D721Med (cell line): ENCODE results near the gene NFASC.

Experiments used
- DNase-seq: peaks from one replicate; pipeline ENCODE4 v3.0.0; 2011; ENCODE audit warnings: low spot score; ENCODE audit not compliant: insufficient read length
- FAIRE-seq: peaks from 2 replicates; lab custom pipeline; 2011; peaks lifted over from hg19 to GRCh38; lab: Jason Lieb, UNC
- CTCF ChIP-seq: IDR thresholded peaks from 2 replicates; pipeline ENCODE4 v1.5.1; 2012; ENCODE audit warnings: mild to moderate bottlenecking, control low read depth; ENCODE audit not compliant: insufficient read depth; ENCODE audit errors: missing control alignments

The NFASC gene

GRCh38 chr1:204883405-204883804 lies 12.7 kb downstream of the NFASC start:
- FAIRE-seq (no peak), DNase-seq (no peak)
- no peak for TF ChIP-seq CTCF

DNA sequence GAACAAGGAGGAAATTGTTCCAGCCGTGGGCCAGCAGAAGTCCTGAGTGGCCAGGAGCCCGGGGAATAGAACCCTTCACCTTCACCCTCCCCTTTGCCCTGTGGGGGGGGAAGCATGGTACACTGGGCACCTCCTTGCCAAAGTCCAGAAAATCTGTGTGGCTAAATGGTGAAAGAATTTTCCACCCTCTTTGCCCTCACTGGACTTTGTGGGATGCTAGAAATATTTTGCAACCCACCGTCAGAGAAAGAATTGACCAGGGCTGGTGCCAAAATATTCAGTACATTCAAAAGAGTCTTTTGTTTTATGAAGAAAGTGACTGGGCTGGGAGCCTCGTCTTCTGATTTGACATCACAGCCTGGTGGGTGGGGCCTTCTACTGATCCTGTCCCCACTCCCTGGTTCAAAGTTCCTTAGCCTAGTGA lies 14.6 kb downstream of the NFASC start:
- FAIRE-seq: no peak
- TF ChIP-seq CTCF: no peak
- no peak for DNase-seq

- FAIRE-seq: peak; percentile 11
- no peak for TF ChIP-seq CTCF
- no peak for DNase-seq
Observed at GRCh38 chr1:204885790-204886189, 15.1 kb downstream of the NFASC start.

DNA sequence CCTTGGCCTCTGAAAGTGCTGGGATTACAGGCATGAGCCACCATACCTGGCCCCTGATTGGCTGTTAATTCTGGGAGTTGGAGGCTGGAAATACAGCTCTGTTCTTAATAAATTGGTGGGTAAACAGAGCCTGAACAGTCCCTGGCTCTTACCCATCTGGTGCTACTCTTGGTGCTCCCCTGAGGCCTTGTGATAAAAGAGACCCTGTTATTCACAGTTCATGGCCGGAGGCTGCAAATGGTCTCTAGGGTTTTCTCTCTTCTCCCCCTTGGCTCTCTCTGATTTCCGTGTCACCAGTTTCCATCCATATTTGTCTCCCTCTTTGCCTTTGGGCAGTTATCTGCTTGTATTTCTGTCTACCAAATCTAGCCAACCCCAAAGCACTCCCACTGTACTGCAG lies 17.2 kb downstream of the NFASC start:
- no peak for TF ChIP-seq CTCF
- FAIRE-seq (no peak), DNase-seq (no peak)

- DNase-seq: no peak
- no peak for FAIRE-seq
- no peak for TF ChIP-seq CTCF
Observed at GRCh38 chr1:204888294-204888693, 17.6 kb downstream of the NFASC start.

DNA sequence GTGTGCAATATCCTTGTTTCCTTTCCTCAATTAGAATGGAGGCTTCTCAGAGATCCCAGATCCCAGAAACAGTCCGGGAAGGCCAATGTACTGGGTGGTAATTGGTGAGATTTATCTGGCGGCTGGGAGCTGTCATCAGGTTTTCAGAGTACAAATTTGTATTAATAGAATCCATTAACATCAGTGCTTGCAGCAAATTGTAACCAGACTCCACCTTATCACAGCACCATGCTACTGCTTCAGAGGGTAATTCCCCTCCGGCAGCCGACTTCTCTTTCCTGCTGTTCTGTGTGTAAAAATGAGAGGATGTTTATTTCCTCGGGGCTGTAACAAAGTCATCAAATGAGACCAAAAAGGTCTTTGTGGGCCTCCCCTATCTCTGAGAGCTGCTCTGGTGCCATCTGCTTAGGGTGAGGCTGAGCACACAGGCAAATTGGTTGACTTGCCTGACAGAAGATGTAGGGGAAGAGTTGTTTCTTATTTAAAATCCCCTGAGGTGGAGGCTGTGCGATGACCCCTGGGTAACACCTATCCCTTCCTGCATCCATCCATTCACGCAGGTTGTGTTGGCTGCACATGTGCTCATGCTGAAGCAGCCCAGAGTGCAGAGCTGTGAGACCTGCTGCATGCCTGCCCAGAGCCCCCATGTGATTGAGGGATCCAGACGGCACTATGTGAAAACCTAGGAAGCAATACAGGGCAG lies 19.2 kb downstream of the NFASC start:
- DNase-seq (no peak), FAIRE-seq (no peak)
- TF ChIP-seq CTCF: no peak

GRCh38 chr1:204891860-204892259 lies 21.2 kb downstream of the NFASC start:
- TF ChIP-seq CTCF: no peak
- DNase-seq (no peak), FAIRE-seq (no peak)
